NCI-H526 treated with DMSO at 0.1 percent for 48 hours (cell line): ENCODE results near the gene NOL12.
"Not testable (repeated sequence)": the region's sequence is repeated elsewhere in the genome, so short reads cannot be mapped to it uniquely, and the experiment has no call there.

Source experiments
- DNase-seq: peaks from one replicate; lab custom pipeline; 2025; lab: John Stamatoyannopoulos, UW

Gene NOL12

DNA sequence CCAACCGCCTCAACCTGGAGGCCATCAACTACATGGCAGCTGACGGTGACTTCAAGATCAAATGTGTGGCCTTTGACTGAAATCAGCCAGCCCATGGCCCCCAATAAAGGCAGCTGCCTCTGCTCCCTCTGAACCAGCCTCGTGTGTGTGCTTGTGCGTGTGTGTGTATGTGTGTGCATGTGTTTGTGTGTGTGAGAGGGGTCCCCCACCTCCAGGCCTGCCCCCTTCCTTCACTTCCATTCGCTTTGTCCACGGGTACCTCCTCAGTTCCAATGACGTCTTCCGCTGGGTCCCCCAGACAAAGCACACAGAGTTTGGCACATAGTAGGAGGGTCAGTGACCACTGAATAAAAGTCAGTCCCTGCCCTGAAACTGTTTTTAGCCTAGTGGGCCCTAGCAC lies 6.5 kb upstream of the NOL12 start:
- no peak for DNase-seq

DNA sequence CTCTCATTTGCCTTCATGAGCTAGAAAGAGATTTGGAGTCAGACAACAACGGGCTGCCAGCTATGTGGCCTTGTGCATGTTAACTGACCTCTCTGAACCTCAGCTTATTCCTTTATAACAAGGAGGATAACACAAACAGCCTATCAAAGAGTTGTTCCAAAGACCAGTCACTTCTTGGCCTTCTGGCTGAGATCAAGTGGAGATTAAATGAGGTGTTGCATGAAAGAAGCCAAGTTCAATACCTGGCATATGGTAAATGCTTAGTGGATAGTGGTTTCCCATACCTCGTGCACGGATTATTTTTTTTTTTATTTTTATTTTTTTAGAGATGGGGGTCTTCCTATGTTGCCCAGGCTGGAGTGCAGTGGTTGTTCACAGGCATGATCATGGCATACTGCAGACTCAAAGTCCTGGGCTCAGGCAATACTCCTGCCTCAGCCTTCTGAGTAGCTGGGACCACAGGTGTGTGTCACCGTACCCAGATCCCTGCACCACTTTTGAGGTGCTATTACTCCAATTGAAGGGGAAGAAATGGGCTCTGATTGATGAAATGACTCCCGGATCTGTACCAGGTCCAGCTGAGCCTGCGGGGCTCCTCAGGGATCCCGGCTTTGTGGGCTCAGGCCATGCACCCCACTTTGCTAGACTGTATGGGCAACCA lies 5.8 kb upstream of the NOL12 start:
- no peak for DNase-seq

DNA sequence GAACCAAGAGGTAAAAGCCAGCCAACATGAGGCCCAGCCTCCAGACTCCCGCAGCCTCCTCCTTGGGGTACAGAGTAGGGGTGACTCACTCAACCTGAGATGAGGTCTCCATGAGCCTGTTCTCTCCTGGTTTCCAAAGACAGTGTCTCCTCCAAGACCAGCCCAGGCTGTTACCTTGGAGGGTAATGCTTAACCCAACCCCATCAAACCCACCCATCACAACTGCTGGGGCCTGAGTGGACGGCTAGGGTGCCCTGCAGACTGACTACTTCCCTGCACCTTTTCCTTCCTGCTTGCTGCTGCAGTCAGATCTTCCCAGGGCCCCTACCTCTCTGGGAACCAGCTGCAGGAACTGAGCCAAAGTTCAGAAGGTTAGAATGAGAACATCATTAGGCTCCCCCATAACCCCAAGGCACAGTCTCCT lies 5.1 kb upstream of the NOL12 start:
- DNase-seq: no peak

DNA sequence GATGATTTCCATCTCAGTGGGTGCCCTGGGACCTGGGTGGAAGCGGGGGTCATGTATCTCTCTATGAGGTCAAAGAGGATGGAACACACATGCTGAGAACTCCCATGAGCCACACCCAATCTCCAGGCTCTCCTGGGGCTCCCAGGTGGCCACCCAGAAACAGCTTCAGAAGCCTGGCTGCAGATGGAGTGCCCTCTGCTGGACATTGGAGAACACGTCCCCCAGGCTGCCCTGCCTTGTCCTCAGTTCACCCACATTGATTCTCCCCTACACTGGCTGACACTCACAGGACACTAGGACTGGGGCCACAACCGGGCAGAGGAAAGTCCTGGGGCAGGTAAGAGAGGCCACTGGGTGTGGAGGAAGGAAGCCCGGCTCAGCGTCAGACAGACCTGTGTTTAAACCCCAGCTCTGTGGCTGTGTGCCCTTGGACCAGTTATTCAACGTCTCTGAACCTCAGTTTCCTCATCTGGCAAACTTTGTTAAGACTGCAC lies 4.5 kb upstream of the NOL12 start:
- DNase-seq: peak; percentile 23

DNA sequence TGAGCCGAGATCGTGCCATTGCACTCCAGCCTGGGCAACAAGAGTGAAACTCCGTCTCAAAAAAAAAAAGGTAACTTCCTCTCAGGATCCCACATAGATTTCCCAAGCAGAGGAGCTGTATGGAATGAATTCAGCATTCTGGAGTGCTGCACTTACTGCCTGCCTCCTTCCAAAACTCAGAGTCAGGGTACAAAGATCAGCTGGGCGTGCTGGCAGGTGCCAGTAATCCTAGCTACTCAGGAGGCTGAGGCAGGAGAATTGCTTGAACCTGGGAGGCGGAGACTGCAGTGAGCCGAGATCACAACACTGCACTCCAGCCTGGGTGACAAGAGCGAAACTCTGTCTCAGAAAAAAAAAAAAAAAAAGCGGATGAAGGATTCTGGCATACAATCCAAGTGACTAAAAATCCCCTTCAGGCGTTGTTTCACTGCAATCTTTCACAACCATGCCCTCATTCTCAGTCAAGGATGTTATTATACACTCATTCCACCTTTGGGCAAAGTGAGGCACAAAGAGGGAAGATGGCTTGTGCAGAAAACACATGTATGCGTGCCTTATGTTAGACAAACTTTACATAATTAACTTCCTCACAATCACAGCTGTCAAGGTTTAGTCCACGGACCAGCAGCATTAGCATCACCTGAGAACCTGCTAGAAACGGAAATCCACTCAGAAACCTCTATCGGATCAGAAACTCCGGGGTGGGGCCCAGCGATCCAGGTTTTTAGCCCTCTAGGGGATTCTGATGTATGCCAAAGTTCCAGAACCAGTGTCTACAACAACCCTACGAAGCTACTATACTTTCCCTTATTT lies 1.1 kb upstream of the NOL12 start:
- DNase-seq: no peak

DNA sequence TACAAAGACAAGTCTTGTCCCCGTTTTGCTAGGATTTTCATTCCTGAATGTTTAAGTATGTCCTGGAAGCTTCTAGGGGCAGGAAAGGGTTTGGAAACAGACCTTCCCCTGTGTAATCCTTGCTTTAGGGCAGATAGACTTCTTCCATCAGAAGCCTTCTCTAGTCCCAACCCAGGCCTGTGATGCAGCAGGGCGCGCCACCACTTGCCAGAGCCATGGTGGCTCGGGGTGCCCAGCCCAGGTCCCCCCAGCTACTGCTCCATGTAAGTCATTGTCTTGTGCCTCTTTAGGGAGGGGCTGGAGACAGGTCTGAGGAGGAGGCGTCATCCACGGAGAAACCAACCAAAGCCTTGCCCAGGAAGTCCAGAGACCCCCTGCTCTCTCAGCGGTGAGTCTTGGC lies 4.3 kb downstream of the NOL12 start:
- DNase-seq: no peak

GRCh38 chr22:37690901-37691504 lies 4.9 kb downstream of the NOL12 start:
- no peak for DNase-seq

GRCh38 chr22:37692627-37693285 lies 6.6 kb downstream of the NOL12 start:
- no peak for DNase-seq

- not testable (repeated sequence) for DNase-seq
Measured at GRCh38 chr22:37694131-37694530, 8.0 kb downstream of the NOL12 start.

DNA sequence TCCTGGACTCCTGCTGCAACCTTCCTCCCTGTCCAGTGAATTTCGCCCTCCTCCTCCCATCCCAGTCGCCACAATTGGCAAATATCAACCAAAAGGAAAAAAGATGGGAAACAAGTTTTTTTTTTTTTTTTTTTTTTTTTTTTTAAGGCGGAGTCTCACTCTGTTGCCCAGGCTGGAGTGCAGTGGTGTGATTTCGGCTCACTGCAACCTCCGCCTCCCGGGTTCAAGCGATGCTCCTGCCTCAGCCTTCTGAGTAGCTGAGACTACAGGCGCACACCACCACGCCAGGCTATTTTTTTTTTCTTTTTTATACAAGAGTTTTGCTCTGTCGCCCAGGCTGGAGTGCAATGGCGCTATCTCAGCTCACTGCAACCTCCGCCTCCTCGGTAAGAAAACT lies 10.1 kb downstream of the NOL12 start:
- DNase-seq: not testable (repeated sequence)

DNA sequence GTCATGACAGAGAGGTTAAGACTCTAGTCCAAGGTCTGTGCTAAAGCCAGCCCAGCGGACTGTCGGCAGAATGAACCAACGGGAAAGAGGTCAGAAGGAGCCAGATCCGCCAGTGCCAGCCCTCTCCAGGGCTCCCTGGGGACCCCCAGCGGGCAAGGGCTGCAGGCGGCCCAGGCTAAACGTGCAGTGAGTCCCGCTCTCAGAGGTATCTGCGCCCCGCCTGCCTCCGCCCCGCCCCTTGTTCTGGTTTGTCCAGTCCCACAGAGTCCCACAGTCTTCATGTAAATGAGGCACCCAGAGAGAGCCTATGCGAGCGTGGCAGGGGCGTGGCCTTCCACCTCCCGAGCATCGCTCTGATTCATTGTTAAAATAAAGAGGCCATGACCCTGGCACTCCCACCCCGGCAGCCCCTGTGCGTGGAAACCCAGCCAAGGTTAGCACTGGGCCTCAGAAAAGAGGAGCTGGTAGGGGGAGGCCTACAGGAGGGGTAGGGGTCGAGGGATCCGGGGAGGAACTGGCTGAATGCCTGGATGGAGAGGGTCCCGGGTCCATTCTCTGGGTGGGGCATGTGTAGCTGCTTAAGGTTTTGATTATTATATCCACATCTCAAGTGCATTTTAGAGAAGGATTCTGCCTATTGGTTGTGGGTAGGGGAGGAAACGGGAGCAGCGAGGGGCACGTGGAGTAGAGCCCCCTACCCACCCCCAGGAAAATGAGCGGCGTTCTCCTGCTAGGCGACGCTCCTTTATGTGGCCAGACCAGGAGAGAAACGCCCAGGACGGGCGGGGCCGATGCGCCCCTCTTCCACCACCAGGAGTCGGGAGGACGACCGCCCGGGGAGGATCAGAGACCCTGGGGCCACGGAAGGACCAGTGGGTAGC lies 10.8 kb downstream of the NOL12 start, which contains the start of gene TRIOBP:
Gene TRIOBP (plus strand): TSS at position 392 of the 881 bp plus-strand sequence. CDS start 4,318 bp downstream, outside the sequence.
- DNase-seq: peak; percentile 91

DNA sequence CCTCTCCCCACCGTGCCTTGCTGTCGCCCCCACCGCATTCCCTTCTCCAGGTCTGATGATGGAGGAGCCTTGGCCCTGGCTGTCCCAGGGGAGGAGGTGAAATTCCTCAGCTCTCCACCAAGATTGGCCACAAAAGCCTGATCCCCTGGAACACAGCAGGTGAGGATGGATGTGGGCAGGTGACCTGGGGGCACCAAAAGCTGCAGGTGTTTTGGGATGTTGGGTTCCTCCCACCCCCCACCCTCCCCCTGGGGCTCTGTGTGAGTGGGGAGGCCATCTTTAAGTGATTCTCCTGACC lies 11.3 kb downstream of the NOL12 start:
- no peak for DNase-seq

GRCh38 chr22:37701141-37701786 lies 15.1 kb downstream of the NOL12 start:
- no peak for DNase-seq

GRCh38 chr22:37703906-37704305 lies 17.8 kb downstream of the NOL12 start:
- DNase-seq: no peak

GRCh38 chr22:37704645-37705044 lies 18.5 kb downstream of the NOL12 start:
- DNase-seq: no peak

DNA sequence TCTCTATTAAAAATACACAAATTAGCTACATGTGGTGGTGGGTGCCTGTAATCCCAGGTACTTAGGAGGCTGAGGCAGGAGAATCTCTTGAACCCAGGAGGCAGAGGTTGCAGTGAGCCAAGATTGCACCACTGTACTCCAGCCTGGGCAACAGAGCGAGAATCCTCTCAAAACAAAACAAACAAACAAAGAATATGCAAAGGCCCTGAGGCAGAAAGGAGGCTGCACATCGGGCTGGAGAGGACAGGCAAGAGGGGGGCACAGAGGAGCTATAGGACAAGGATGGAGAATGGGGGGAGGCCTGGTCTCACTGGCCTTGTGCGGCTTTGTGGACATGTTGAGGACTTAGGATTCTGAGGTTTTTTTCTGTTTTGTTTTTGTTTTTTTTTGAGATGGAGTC lies 19.1 kb downstream of the NOL12 start:
- DNase-seq: no peak

DNA sequence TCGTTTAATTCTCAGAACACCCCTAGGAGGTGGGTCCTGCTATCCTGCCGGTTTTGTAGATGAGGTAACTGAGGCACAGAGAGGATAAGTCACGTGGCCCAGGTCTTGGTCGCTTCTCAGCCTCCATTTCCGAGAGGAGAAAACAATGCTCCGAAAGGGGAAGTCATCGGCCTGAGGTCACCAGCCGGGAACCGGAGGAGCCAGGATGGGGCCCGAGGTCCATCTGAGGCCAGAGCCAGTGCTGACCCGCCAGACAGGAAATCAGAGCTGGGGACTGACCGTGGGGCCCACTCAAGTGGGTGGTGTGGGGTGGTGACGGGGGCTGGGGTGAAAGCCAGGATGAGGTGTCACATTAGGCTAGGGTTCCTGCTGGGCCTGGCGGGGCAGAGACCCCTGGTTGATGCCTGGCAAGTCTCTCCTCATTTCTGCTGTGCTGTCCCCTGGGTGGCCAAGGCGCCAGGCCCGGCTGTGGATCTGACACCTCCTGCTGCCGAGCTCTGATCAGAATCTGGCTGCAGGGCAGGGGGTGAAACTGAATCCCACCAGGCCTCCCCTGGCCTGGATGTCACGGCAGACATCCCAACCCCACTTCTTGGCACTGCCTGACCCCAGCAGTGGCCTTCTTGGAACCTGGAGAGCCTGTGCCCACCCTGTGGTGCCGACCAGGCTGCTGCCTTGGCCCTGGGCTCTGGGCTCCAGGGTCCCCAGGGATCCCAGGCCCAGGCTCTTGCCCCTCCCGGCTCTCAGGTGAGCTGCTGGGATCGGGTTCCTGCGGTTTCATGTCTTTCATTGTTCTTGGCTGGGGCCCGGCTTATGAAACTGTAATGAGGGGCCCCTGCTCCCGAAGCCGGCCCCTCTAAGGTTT lies 22.7 kb downstream of the NOL12 start:
- DNase-seq: peak; percentile 20

DNA sequence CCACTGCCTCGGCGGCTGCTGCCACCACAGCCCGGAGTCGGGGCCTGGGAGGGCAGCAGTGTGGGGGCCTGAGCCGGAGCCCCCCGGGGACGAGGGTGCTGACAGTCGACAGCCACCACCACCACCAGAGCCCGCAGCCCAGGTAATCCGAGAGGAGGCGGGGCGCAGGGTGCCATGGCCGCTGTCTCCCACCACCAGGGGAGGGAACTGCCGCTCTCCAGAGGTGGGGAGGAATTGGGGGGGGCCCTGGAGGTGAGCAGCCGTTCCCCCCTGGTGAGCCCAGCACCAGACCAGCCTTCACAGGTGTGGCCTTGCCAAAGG lies 23.3 kb downstream of the NOL12 start:
- DNase-seq: no peak

DNA sequence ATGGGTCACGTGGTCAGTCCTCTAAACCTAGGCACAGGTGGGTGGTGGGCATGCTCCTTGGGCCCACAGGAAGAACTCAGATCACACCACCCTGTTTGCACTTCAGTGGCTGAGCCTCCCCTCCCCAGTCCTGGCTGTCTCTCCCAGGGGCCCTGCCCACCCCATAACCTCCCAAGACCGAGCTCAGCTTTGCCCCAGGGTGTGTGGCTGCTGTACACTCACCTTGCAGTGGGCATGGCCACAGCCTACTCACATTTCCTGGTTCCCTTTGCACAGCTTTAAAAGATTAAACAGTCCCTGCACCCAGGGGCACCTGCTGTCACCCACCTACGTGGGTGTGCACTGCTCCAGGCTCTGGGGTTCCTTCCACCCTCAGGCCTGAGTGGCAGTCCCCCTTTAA lies 24.5 kb downstream of the NOL12 start:
- no peak for DNase-seq

DNA sequence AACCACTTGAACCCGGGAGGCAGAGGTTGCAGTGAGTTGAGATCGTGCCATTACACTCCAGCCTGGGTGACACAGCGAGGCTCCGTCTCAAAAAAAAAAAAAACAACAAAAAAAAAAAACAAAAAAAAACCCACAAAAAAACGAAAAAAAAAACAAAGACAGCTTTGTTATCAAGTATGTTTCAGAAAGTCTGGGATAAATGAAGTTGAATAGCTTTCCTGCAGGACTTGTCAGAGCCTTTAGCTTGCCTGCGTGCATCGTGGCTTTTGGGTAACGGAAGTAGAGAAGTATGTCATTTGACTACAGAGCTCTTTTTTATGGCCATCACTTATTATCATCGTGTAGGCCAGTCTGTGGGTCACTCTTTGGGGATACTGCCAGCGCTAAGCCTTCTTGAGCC lies 25.3 kb downstream of the NOL12 start:
- DNase-seq: no peak
